HCT116 (cell line): Measurements from ENCODE around the gene CCN5.

Source experiments
- EGR1 ChIP-seq: IDR thresholded peaks from 2 replicates; pipeline ENCODE4 v1.6.1; 2012; ENCODE audit warnings: low read depth
- EZH2 ChIP-seq: fragments of 200-600 bp; sonication (generic); IDR thresholded peaks from 2 replicates; pipeline ENCODE4 v1.6.1; 2017; ENCODE audit warnings: antibody characterized with exemption, mixed run types
- FOSL1 ChIP-seq: IDR thresholded peaks from 2 replicates; pipeline ENCODE4 v1.6.1; 2012; ENCODE audit warnings: low read depth
- MAX ChIP-seq: IDR thresholded peaks from 2 replicates; pipeline ENCODE4 v1.6.1; 2012
- POLR2AphosphoS5 ChIP-seq: IDR thresholded peaks from 2 replicates; pipeline ENCODE4 v1.6.1; 2011; ENCODE audit warnings: mild to moderate bottlenecking, low read depth, low read length, moderate library complexity
- RAD21 ChIP-seq: IDR thresholded peaks from 2 replicates; pipeline ENCODE4 v1.6.1; 2012; ENCODE audit warnings: low read depth, mild to moderate bottlenecking
- REST ChIP-seq: IDR thresholded peaks from 2 replicates; pipeline ENCODE4 v1.6.1; 2012; ENCODE audit warnings: low read depth
- SRF ChIP-seq: IDR thresholded peaks from 2 replicates; pipeline ENCODE4 v1.6.1; 2012; ENCODE audit warnings: low read depth
- YY1 ChIP-seq: IDR thresholded peaks from 2 replicates; pipeline ENCODE4 v1.6.1; 2011; ENCODE audit warnings: low read length, low read depth, moderate library complexity, mild to moderate bottlenecking; ENCODE audit not compliant: insufficient replicate concordance; ENCODE audit errors: extremely low read depth
- ZBTB33 ChIP-seq: IDR thresholded peaks from 2 replicates; pipeline ENCODE4 v1.6.1; 2011; ENCODE audit warnings: mild to moderate bottlenecking, low read length, moderate library complexity; ENCODE audit not compliant: insufficient replicate concordance; ENCODE audit errors: extremely low read depth
- ZFX ChIP-seq: fragments of 450-650 bp; IDR thresholded peaks from 2 replicates; pipeline ENCODE4 v1.6.1; 2017
- ZNF274 ChIP-seq: fragments of 200-500 bp; sonication (Bioruptor generic); IDR thresholded peaks from 2 replicates; pipeline ENCODE4 v1.6.1; 2014; ENCODE audit warnings: mild to moderate bottlenecking, low read depth, low read length, inconsistent platforms
- TF ChIP-seq, protein P1 (sequence below), 3 experiments: fragments of 200-600 bp in 1 of 3; sonication (generic) in 1 of 3; IDR thresholded peaks in 2 of 3; conservative IDR thresholded peaks in 1 of 3; 2 replicates each; pipeline ENCODE4 v1.5.1; 2012 to 2017; ENCODE audit warnings: low read depth in 2 of 3, low read length in 2 of 3, antibody characterized with exemption in 1 of 3, borderline replicate concordance in 1 of 3, control low read depth in 1 of 3, mild to moderate bottlenecking in 1 of 3, mixed read lengths in 1 of 3, mixed run types in 1 of 3, moderate library complexity in 1 of 3; ENCODE audit not compliant: insufficient read depth in 1 of 3

DNA sequence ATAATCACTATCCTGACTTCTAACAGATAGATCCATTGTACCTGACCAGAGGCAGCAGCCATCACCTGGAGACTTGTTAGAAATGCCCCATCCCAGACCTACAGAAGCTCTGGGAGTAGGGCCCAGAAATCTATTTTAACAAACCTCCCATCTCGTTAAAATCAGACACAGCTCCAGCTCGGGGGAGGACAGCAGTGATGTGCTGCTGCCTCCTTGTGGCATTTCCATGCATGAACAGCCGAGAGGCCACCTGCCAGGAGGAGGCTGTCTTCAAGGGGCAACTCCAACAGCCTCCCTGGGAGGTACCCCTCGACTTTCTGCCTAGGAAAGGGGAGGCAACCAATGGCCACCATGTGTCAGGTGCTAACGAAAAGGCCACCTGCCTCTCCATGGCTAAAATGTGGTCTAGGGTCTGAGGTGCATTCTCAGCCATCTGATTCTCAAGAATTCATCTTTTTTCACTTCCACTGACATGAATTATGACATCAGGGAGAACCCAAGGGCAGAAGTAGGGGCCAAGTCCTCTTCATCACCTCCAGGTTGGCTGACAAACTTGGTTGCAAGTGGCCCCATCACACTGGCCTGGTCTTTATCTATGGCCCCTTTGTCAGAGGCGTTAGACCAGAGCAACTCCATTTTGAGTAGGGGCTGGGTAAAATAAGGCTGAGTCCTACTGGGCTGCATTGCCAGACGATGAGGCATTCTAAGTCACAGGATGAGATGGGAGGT, 18.3 kb downstream of the CCN5 start:
- TF ChIP-seq POLR2AphosphoS5 (no peak), ZNF274 (no peak), SRF (no peak), ZFX (no peak), RAD21 (peak; percentile 99), EZH2 (no peak), EGR1 (no peak), MAX (no peak), REST (no peak), YY1 (no peak), ZBTB33 (no peak), FOSL1 (no peak)
- TF ChIP-seq, protein P1, sequence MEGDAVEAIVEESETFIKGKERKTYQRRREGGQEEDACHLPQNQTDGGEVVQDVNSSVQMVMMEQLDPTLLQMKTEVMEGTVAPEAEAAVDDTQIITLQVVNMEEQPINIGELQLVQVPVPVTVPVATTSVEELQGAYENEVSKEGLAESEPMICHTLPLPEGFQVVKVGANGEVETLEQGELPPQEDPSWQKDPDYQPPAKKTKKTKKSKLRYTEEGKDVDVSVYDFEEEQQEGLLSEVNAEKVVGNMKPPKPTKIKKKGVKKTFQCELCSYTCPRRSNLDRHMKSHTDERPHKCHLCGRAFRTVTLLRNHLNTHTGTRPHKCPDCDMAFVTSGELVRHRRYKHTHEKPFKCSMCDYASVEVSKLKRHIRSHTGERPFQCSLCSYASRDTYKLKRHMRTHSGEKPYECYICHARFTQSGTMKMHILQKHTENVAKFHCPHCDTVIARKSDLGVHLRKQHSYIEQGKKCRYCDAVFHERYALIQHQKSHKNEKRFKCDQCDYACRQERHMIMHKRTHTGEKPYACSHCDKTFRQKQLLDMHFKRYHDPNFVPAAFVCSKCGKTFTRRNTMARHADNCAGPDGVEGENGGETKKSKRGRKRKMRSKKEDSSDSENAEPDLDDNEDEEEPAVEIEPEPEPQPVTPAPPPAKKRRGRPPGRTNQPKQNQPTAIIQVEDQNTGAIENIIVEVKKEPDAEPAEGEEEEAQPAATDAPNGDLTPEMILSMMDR (IDR thresholded peaks at IDR 0.05 in 2 of 3, conservative IDR thresholded peaks at IDR 0.05 in 1 of 3; ENCODE audit: borderline replicate concordance in 1 of 3, insufficient read depth in 1 of 3, low read depth in 2 of 3, low read length in 2 of 3) = peak; percentile 89 to 95 (median 92)
